NT2/D1 (cell line): ENCODE measurements around the gene DOCK7.

Source experiments
- SUZ12 ChIP-seq: IDR thresholded peaks from 2 replicates; pipeline ENCODE4 v1.6.1; 2011; ENCODE audit not compliant: insufficient read length, insufficient read depth; ENCODE audit errors: extremely low read depth
- YY1 ChIP-seq: IDR thresholded peaks from 2 replicates; pipeline ENCODE4 v1.6.1; 2011; ENCODE audit not compliant: insufficient read length, insufficient read depth

DNA sequence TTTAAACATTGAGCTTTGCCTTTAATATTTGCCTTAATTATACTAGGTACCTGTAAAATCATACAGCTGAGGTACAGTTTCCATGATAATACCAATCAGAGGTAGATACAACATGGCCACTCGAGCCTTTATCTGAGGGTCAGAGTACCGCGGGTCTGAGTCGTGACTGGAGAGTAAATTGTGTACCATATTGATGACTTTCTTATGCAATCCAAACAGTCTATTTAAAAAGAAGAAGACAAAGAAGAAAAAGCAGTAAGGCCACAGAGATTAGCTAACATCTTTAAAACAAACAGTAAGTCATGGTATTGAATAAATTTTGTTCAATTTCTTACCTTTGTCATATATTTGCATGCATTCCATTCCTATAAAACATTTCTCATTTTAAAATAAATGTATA lies 159.0 kb downstream of the DOCK7 start:
- TF ChIP-seq YY1 (no peak), SUZ12 (no peak)
